Measurements from ENCODE around the gene APEX1. TPM values are rescaled to one million over a fixed set of nuclear protein-coding genes. Genes with fewer than 3 reads are reported as not detected.

The APEX1 gene
- total and polyA plus RNA-seq, 2 donors = 128 to 159 TPM

Other genes starting within 250 kb of the APEX1 start
- gene OR11H6, start 231.5 kb upstream of the APEX1 start, total RNA-seq = not detected
- not detected for gene OR11H6, start 231.5 kb upstream of the APEX1 start, polyA plus RNA-seq
- not detected for gene OR11H7, start 226.2 kb upstream of the APEX1 start, total RNA-seq
- not detected for gene OR11H7, start 226.2 kb upstream of the APEX1 start, polyA plus RNA-seq
- not detected for gene OR11H4, start 215.9 kb upstream of the APEX1 start, total RNA-seq
- not detected for gene OR11H4, start 215.9 kb upstream of the APEX1 start, polyA plus RNA-seq
- gene TTC5, start 149.3 kb upstream of the APEX1 start, total RNA-seq = 15.7 TPM
- gene TTC5, start 149.3 kb upstream of the APEX1 start, polyA plus RNA-seq = 7.2 TPM
- 37.9 TPM for gene CCNB1IP1, start 121.9 kb upstream of the APEX1 start, total RNA-seq
- gene CCNB1IP1, start 121.9 kb upstream of the APEX1 start, polyA plus RNA-seq = 58.6 TPM
- 17.0 TPM for gene PARP2, start 111.6 kb upstream of the APEX1 start, total RNA-seq
- gene PARP2, start 111.6 kb upstream of the APEX1 start, polyA plus RNA-seq = 12.7 TPM
- gene TEP1, start 41.7 kb upstream of the APEX1 start, total RNA-seq = 15.4 TPM
- gene TEP1, start 41.7 kb upstream of the APEX1 start, polyA plus RNA-seq = 34.5 TPM
- 0.80 TPM for gene KLHL33, start 19.1 kb upstream of the APEX1 start, total RNA-seq
- 0.64 TPM for gene KLHL33, start 19.1 kb upstream of the APEX1 start, polyA plus RNA-seq
- gene OSGEP, start 414 bp upstream of the APEX1 start, total RNA-seq = 34.8 TPM
- 96.8 TPM for gene OSGEP, start 414 bp upstream of the APEX1 start, polyA plus RNA-seq
- 18.6 TPM for gene PIP4P1, start 6.2 kb downstream of the APEX1 start, total RNA-seq
- 53.2 TPM for gene PIP4P1, start 6.2 kb downstream of the APEX1 start, polyA plus RNA-seq
- gene PNP, start 14.2 kb downstream of the APEX1 start, total RNA-seq = 50.7 TPM
- 29.8 TPM for gene PNP, start 14.2 kb downstream of the APEX1 start, polyA plus RNA-seq
- 0.09 TPM for gene RNASE10, start 50.3 kb downstream of the APEX1 start, total RNA-seq
- gene RNASE10, start 50.3 kb downstream of the APEX1 start, polyA plus RNA-seq = 0.09 TPM
- not detected for gene RNASE9, start 105.8 kb downstream of the APEX1 start, total RNA-seq
- 0.02 TPM for gene RNASE9, start 105.8 kb downstream of the APEX1 start, polyA plus RNA-seq
- gene RNASE11, start 132.8 kb downstream of the APEX1 start, total RNA-seq = not detected
- gene RNASE11, start 132.8 kb downstream of the APEX1 start, polyA plus RNA-seq = 0.02 TPM
- not detected for gene RNASE12, start 136.2 kb downstream of the APEX1 start, total RNA-seq
- gene RNASE12, start 136.2 kb downstream of the APEX1 start, polyA plus RNA-seq = not detected
- gene OR6S1, start 186.5 kb downstream of the APEX1 start, total RNA-seq = not detected
- not detected for gene OR6S1, start 186.5 kb downstream of the APEX1 start, polyA plus RNA-seq
- 1.7 TPM for gene RNASE4, start 229.3 kb downstream of the APEX1 start, total RNA-seq
- gene RNASE4, start 229.3 kb downstream of the APEX1 start, polyA plus RNA-seq = 25.4 TPM
- gene ANG, start 233.5 kb downstream of the APEX1 start, total RNA-seq = 0.99 TPM
- 9.1 TPM for gene ANG, start 233.5 kb downstream of the APEX1 start, polyA plus RNA-seq